SK-N-MC (cell line): ENCODE data around the gene NPTN.

Experiments used
- EZH2 ChIP-seq: fragments of 200-600 bp; sonication (generic); IDR thresholded peaks from one replicate; pipeline ENCODE4 v1.6.1; 2017; ENCODE audit warnings: antibody characterized with exemption
- FOXP2 ChIP-seq: optimal IDR thresholded peaks from 2 replicates; pipeline ENCODE3; 2011; ENCODE audit warnings: mild to moderate bottlenecking, moderate library complexity; ENCODE audit not compliant: insufficient read depth; ENCODE audit errors: extremely low read length, control extremely low read depth
- POLR2AphosphoS5 ChIP-seq: IDR thresholded peaks from 2 replicates; pipeline ENCODE4 v1.6.1; 2012; ENCODE audit warnings: mild to moderate bottlenecking, low read depth, low read length, borderline replicate concordance

- TF ChIP-seq FOXP2 (no peak), POLR2AphosphoS5 (no peak), EZH2 (no peak)
Measured at GRCh38 chr15:73658645-73659044, 25.5 kb upstream of the NPTN start.
